WTC11 (cell line): Measurements from ENCODE around the gene RHOT1. TPM values are rescaled to one million over a fixed set of nuclear protein-coding genes. Genes with fewer than 3 reads are reported as not detected.

Experiments used
- ATAC-seq: fragments of 200-7000 bp; cut with Tn5 transposase; 2 replicates; pipeline ENCODE4 v1.10.0; 2021; ENCODE audit warnings: mild to moderate bottlenecking, moderate library complexity
- CTCF ChIA-PET: fragments of 300-600 bp; sonication (Branson Sonifier 250); formaldehyde crosslinking; loops from one replicate; lab custom pipeline; 2021; ENCODE audit warnings: antibody characterized with exemption; lab: Charles Lee
- POLR2A ChIA-PET: fragments of 350-600 bp; sonication (Branson Sonifier 250); formaldehyde crosslinking; loops from one replicate; lab custom pipeline; 2021; ENCODE audit warnings: antibody characterized with exemption; lab: Charles Lee
- DNase-seq: peaks from one replicate; pipeline ENCODE4 v3.0.0; 2021; ENCODE audit warnings: low spot score
- H3K27ac Mint-ChIP-seq: 2 replicates; pipeline ENCODE4 v1.8.0; 2021; ENCODE audit warnings: mixed read lengths
- H3K27me3 Mint-ChIP-seq: 2 replicates; pipeline ENCODE4 v1.8.0; 2021; ENCODE audit warnings: low read depth, mild to moderate bottlenecking, moderate library complexity, mixed read lengths
- H3K36me3 Mint-ChIP-seq: 2 replicates; pipeline ENCODE4 v1.8.0; 2021; ENCODE audit warnings: mixed read lengths
- H3K4me1 Mint-ChIP-seq: 2 replicates; pipeline ENCODE4 v1.8.0; 2022; ENCODE audit warnings: mixed read lengths
- H3K4me3 Mint-ChIP-seq: 2 replicates; pipeline ENCODE4 v1.8.0; 2021; ENCODE audit warnings: mild to moderate bottlenecking, moderate library complexity, mixed read lengths
- H3K9me3 Mint-ChIP-seq: 2 replicates; pipeline ENCODE4 v1.8.0; 2021; ENCODE audit warnings: mixed read lengths
- CREM ChIP-seq: sonication (generic); formaldehyde crosslinking; IDR thresholded peaks from 2 replicates; pipeline ENCODE4 v1.8.1; 2022; ENCODE audit warnings: mild to moderate bottlenecking, missing genetic modification reagents, moderate library complexity
- EMX1 ChIP-seq: fragments of 250-450 bp; sonication (Bioruptor Pico); IDR thresholded peaks from 2 replicates; pipeline ENCODE4 v1.8.0; 2021; ENCODE audit warnings: mild to moderate bottlenecking
- GABPB1 ChIP-seq: sonication (generic); formaldehyde crosslinking; IDR thresholded peaks from 2 replicates; pipeline ENCODE4 v1.8.1; 2023; ENCODE audit warnings: mild to moderate bottlenecking, missing genetic modification reagents
- NFYB ChIP-seq: sonication (generic); formaldehyde crosslinking; conservative IDR thresholded peaks from 2 replicates; pipeline ENCODE4 v1.8.0; 2022; ENCODE audit warnings: low read depth, missing genetic modification reagents
- NR1H2 ChIP-seq: sonication (generic); formaldehyde crosslinking; IDR thresholded peaks from 2 replicates; pipeline ENCODE4 v1.9.0; 2021; ENCODE audit warnings: mild to moderate bottlenecking, moderate library complexity, missing genetic modification reagents
- OVOL2 ChIP-seq: fragments of 250-450 bp; sonication (Bioruptor Pico); IDR thresholded peaks from 2 replicates; pipeline ENCODE4 v1.9.0; 2021; ENCODE audit warnings: mild to moderate bottlenecking, borderline replicate concordance
- RELA ChIP-seq: sonication (generic); formaldehyde crosslinking; IDR thresholded peaks from 2 replicates; pipeline ENCODE4 v1.8.1; 2022; ENCODE audit warnings: missing genetic modification reagents, mild to moderate bottlenecking, borderline replicate concordance
- SMAD4 ChIP-seq: sonication (generic); formaldehyde crosslinking; IDR thresholded peaks from 2 replicates; pipeline ENCODE4 v1.8.0; 2022; ENCODE audit warnings: mild to moderate bottlenecking, missing genetic modification reagents
- SOX15 ChIP-seq: fragments of 250-450 bp; sonication (Bioruptor Pico); IDR thresholded peaks from 2 replicates; pipeline ENCODE4 v1.9.0; 2021; ENCODE audit warnings: mild to moderate bottlenecking
- SP1 ChIP-seq: sonication (generic); formaldehyde crosslinking; conservative IDR thresholded peaks from 2 replicates; pipeline ENCODE4 v1.8.1; 2022; ENCODE audit warnings: missing genetic modification reagents
- ZNF138 ChIP-seq: sonication (generic); formaldehyde crosslinking; conservative IDR thresholded peaks from 2 replicates; pipeline ENCODE4 v1.8.1; 2022; ENCODE audit warnings: mild to moderate bottlenecking, moderate library complexity, missing genetic modification reagents
- ZNF219 ChIP-seq: sonication (generic); formaldehyde crosslinking; IDR thresholded peaks from 2 replicates; pipeline ENCODE4 v1.8.0; 2023; ENCODE audit warnings: missing genetic modification reagents, mild to moderate bottlenecking, borderline replicate concordance
- ZNF671 ChIP-seq: fragments of 250-450 bp; sonication (Bioruptor Pico); IDR thresholded peaks from 2 replicates; pipeline ENCODE4 v1.8.0; 2021; ENCODE audit warnings: mild to moderate bottlenecking
- total RNA-seq: library from RNA; stranded (reverse); gene quantifications from 3 replicates; pipeline ENCODE4 v1.2.3, GENCODE V29; 2021
- TF ChIP-seq, protein P1 (sequence below): sonication (generic); formaldehyde crosslinking; IDR thresholded peaks from 2 replicates; pipeline ENCODE4 v1.8.1; 2023; ENCODE audit warnings: mild to moderate bottlenecking, missing genetic modification reagents
- TF ChIP-seq, protein P2 (sequence below): sonication (generic); formaldehyde crosslinking; IDR thresholded peaks from 2 replicates; pipeline ENCODE4 v1.8.1; 2022; ENCODE audit warnings: low read depth, mild to moderate bottlenecking, moderate library complexity, missing genetic modification reagents, borderline replicate concordance
- TF ChIP-seq, protein P3 (sequence below): sonication (generic); formaldehyde crosslinking; conservative IDR thresholded peaks from 2 replicates; pipeline ENCODE4 v1.8.1; 2022; ENCODE audit warnings: mild to moderate bottlenecking, missing genetic modification reagents
- TF ChIP-seq, protein P4 (sequence below): fragments of 250-450 bp; sonication (Bioruptor Pico); IDR thresholded peaks from 2 replicates; pipeline ENCODE4 v1.9.0; 2021; ENCODE audit warnings: mild to moderate bottlenecking
- TF ChIP-seq, protein P5 (sequence below): sonication (generic); formaldehyde crosslinking; IDR thresholded peaks from 2 replicates; pipeline ENCODE4 v1.8.0; 2022; ENCODE audit warnings: mild to moderate bottlenecking, missing genetic modification reagents
- TF ChIP-seq, protein P6 (sequence below): fragments of 250-450 bp; sonication (Bioruptor Pico); IDR thresholded peaks from 2 replicates; pipeline ENCODE4 v1.9.0; 2021; ENCODE audit warnings: mild to moderate bottlenecking, borderline replicate concordance

The RHOT1 gene
- total RNA-seq, 1 experiment from 2014 or later = 28.9 TPM

DNA sequence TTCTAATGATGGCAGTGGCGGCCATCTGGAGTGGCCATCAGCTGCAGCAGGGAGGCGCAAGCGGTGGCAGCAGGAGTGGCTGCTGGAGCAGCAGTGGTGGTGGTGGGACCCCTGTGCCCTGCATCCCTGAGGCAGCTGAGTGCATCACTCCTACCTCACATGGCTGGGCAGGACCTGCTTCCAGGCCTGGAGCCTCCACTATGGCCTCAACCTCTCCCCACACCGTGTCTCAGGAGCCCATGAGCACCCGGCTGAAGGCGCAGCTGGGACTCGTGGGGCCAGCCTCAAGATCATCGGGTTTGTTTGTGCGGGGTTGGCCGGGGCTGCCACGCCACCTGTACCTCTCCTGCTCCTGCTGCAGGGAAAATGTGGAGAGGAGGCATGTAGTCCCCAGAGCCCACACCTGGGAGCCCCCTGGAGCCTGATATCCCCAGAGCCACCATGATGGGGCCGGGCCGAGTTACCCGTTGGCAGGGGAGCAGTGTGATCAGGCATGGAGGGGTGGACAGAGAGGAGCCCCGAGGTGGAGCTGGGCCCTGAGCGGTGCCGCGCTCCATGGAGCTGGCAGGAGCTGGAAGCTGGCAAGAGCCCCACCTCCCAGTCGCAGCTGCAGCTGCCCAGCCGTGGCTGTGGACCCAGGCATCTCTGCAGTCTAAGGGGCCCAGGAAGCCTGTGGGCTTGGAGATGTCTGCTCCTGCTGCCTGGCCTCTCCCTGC, 16.7 kb downstream of the RHOT1 start:
- DNase-seq (no peak), ATAC-seq (peak; percentile 18; the same call in 1 of the 2 replicates)

More for the DNA sequence above, 16.7 kb downstream of the RHOT1 start:
- H3K36me3 Mint-ChIP-seq = peaks cover 31% of the 10 kb centered on the region
- TF ChIP-seq NR1H2 (no peak), EMX1 (CRISPR knock-in tag) (no peak), ZNF138 (no peak), SP1 (CRISPR knock-in tag) (no peak), ZNF671 (CRISPR knock-in tag) (no peak), NFYB (CRISPR knock-in tag) (no peak), GABPB1 (CRISPR knock-in tag) (no peak), ZNF219 (CRISPR knock-in tag) (no peak), SMAD4 (CRISPR knock-in tag) (no peak), RELA (CRISPR knock-in tag) (no peak), CREM (CRISPR knock-in tag) (no peak), SOX15 (CRISPR knock-in tag) (no peak), OVOL2 (CRISPR knock-in tag) (no peak)
- TF ChIP-seq, protein P1, sequence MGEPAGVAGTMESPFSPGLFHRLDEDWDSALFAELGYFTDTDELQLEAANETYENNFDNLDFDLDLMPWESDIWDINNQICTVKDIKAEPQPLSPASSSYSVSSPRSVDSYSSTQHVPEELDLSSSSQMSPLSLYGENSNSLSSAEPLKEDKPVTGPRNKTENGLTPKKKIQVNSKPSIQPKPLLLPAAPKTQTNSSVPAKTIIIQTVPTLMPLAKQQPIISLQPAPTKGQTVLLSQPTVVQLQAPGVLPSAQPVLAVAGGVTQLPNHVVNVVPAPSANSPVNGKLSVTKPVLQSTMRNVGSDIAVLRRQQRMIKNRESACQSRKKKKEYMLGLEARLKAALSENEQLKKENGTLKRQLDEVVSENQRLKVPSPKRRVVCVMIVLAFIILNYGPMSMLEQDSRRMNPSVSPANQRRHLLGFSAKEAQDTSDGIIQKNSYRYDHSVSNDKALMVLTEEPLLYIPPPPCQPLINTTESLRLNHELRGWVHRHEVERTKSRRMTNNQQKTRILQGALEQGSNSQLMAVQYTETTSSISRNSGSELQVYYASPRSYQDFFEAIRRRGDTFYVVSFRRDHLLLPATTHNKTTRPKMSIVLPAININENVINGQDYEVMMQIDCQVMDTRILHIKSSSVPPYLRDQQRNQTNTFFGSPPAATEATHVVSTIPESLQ (CRISPR knock-in tag) = no peak
- TF ChIP-seq, protein P2, sequence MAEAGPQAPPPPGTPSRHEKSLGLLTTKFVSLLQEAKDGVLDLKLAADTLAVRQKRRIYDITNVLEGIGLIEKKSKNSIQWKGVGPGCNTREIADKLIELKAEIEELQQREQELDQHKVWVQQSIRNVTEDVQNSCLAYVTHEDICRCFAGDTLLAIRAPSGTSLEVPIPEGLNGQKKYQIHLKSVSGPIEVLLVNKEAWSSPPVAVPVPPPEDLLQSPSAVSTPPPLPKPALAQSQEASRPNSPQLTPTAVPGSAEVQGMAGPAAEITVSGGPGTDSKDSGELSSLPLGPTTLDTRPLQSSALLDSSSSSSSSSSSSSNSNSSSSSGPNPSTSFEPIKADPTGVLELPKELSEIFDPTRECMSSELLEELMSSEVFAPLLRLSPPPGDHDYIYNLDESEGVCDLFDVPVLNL (CRISPR knock-in tag) = no peak
- TF ChIP-seq, protein P3, sequence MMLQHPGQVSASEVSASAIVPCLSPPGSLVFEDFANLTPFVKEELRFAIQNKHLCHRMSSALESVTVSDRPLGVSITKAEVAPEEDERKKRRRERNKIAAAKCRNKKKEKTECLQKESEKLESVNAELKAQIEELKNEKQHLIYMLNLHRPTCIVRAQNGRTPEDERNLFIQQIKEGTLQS = no peak
- TF ChIP-seq, protein P4, sequence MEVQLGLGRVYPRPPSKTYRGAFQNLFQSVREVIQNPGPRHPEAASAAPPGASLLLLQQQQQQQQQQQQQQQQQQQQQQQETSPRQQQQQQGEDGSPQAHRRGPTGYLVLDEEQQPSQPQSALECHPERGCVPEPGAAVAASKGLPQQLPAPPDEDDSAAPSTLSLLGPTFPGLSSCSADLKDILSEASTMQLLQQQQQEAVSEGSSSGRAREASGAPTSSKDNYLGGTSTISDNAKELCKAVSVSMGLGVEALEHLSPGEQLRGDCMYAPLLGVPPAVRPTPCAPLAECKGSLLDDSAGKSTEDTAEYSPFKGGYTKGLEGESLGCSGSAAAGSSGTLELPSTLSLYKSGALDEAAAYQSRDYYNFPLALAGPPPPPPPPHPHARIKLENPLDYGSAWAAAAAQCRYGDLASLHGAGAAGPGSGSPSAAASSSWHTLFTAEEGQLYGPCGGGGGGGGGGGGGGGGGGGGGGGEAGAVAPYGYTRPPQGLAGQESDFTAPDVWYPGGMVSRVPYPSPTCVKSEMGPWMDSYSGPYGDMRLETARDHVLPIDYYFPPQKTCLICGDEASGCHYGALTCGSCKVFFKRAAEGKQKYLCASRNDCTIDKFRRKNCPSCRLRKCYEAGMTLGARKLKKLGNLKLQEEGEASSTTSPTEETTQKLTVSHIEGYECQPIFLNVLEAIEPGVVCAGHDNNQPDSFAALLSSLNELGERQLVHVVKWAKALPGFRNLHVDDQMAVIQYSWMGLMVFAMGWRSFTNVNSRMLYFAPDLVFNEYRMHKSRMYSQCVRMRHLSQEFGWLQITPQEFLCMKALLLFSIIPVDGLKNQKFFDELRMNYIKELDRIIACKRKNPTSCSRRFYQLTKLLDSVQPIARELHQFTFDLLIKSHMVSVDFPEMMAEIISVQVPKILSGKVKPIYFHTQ (CRISPR knock-in tag) = no peak
- TF ChIP-seq, protein P5, sequence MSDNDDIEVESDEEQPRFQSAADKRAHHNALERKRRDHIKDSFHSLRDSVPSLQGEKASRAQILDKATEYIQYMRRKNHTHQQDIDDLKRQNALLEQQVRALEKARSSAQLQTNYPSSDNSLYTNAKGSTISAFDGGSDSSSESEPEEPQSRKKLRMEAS (CRISPR knock-in tag) = no peak
- TF ChIP-seq, protein P6, sequence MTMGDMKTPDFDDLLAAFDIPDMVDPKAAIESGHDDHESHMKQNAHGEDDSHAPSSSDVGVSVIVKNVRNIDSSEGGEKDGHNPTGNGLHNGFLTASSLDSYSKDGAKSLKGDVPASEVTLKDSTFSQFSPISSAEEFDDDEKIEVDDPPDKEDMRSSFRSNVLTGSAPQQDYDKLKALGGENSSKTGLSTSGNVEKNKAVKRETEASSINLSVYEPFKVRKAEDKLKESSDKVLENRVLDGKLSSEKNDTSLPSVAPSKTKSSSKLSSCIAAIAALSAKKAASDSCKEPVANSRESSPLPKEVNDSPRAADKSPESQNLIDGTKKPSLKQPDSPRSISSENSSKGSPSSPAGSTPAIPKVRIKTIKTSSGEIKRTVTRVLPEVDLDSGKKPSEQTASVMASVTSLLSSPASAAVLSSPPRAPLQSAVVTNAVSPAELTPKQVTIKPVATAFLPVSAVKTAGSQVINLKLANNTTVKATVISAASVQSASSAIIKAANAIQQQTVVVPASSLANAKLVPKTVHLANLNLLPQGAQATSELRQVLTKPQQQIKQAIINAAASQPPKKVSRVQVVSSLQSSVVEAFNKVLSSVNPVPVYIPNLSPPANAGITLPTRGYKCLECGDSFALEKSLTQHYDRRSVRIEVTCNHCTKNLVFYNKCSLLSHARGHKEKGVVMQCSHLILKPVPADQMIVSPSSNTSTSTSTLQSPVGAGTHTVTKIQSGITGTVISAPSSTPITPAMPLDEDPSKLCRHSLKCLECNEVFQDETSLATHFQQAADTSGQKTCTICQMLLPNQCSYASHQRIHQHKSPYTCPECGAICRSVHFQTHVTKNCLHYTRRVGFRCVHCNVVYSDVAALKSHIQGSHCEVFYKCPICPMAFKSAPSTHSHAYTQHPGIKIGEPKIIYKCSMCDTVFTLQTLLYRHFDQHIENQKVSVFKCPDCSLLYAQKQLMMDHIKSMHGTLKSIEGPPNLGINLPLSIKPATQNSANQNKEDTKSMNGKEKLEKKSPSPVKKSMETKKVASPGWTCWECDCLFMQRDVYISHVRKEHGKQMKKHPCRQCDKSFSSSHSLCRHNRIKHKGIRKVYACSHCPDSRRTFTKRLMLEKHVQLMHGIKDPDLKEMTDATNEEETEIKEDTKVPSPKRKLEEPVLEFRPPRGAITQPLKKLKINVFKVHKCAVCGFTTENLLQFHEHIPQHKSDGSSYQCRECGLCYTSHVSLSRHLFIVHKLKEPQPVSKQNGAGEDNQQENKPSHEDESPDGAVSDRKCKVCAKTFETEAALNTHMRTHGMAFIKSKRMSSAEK (CRISPR knock-in tag) = no peak
- H3K27me3 Mint-ChIP-seq = no peaks in the 10 kb centered on the region
- H3K9me3 Mint-ChIP-seq = peaks cover 16% of the 10 kb centered on the region
- no peak overlapping the region for H3K4me3 Mint-ChIP-seq
- ChIA-PET CTCF (interaction anchor here (1.3 kb wide), 1 partner anchor 16 kb away, joined by 4 read pairs; the partner anchor contains the start of gene RHOT1), POLR2A (no interaction called here)
- H3K4me1 Mint-ChIP-seq = no peaks in the 10 kb centered on the region
- H3K27ac Mint-ChIP-seq = no peak overlapping the region; the same call in 1 of the 2 replicates
